Osteoblast (primary cell): ENCODE measurements around the gene PLA2G5. TPM values are rescaled to one million over a fixed set of nuclear protein-coding genes. Genes with fewer than 3 reads are reported as not detected.

Experiments used
- DNase-seq: peaks from one replicate; pipeline ENCODE4 v3.0.0; 2011; ENCODE audit warnings: low spot score, mixed read lengths; ENCODE audit not compliant: insufficient read length; ENCODE audit errors: missing footprints
- H2AFZ ChIP-seq: 2 replicates; pipeline ENCODE4 v1.6.0; 2011; ENCODE audit warnings: mild to moderate bottlenecking, low read length
- H3K27ac ChIP-seq: 2 replicates; pipeline ENCODE4 v1.5.1; 2011; ENCODE audit warnings: mild to moderate bottlenecking, low read depth, low read length, moderate library complexity
- H3K27me3 ChIP-seq: 2 replicates; pipeline ENCODE4 v1.6.0; 2012; ENCODE audit warnings: mild to moderate bottlenecking, control low read depth, inconsistent platforms, low read length, moderate library complexity; ENCODE audit not compliant: insufficient read depth
- H3K36me3 ChIP-seq: 2 replicates; pipeline ENCODE4 v1.5.1; 2011; ENCODE audit warnings: mild to moderate bottlenecking, low read length, control low read depth, moderate library complexity; ENCODE audit not compliant: insufficient read depth
- H3K4me1 ChIP-seq: 2 replicates; pipeline ENCODE4 v1.5.1; 2011; ENCODE audit warnings: mild to moderate bottlenecking, low read length, control low read depth, moderate library complexity; ENCODE audit not compliant: insufficient read depth
- H3K4me2 ChIP-seq: 2 replicates; pipeline ENCODE4 v1.6.0; 2011; ENCODE audit warnings: mild to moderate bottlenecking, low read length; ENCODE audit not compliant: insufficient read depth
- H3K4me3 ChIP-seq: fragments of 200-600 bp; sonication (generic); 3 replicates; pipeline ENCODE4 v1.5.1; 2012; ENCODE audit warnings: mild to moderate bottlenecking, low read length, inconsistent platforms; ENCODE audit not compliant: insufficient read depth
- H3K79me2 ChIP-seq: 2 replicates; pipeline ENCODE4 v1.6.0; 2012; ENCODE audit warnings: mild to moderate bottlenecking, low read length, control low read depth, inconsistent platforms; ENCODE audit not compliant: insufficient read depth
- H3K9me3 ChIP-seq: 2 replicates; pipeline ENCODE4 v1.5.1; 2011; ENCODE audit warnings: low read depth, low read length, control low read depth
- H4K20me1 ChIP-seq: 2 replicates; pipeline ENCODE4 v1.6.0; 2012; ENCODE audit warnings: mild to moderate bottlenecking, low read length, control low read depth; ENCODE audit not compliant: insufficient read depth
- CTCF ChIP-seq: IDR thresholded peaks from 2 replicates; pipeline ENCODE4 v1.5.1; 2011; ENCODE audit warnings: mild to moderate bottlenecking, low read depth, low read length, moderate library complexity; ENCODE audit errors: extremely low read depth
- total RNA-seq: library from RNA; depleted of rRNA; stranded (reverse); fragments of >200 nt; gene quantifications from 2 replicates; pipeline ENCODE4 v1.2.3, GENCODE V29; 2012

Gene PLA2G5
- total RNA-seq, 1 donor: 2.9 TPM

GRCh38 chr1:20078171-20078651, 8.2 kb downstream of the PLA2G5 start:
- no peaks in the 10 kb centered on the region for H3K9me3 ChIP-seq
- DNase-seq: no peak
- no peaks in the 10 kb centered on the region for H4K20me1 ChIP-seq
- H3K27ac ChIP-seq: no peak overlapping the region
- H3K36me3 ChIP-seq: no peaks in the 10 kb centered on the region
- H3K4me3 ChIP-seq: no peak overlapping the region
- H3K4me1 ChIP-seq: peaks cover 28% of the 10 kb centered on the region
- H3K4me2 ChIP-seq: no peak overlapping the region
- TF ChIP-seq CTCF: no peak
- no peaks in the 10 kb centered on the region for H3K79me2 ChIP-seq
- H2AFZ ChIP-seq: no peak overlapping the region
- no peaks in the 10 kb centered on the region for H3K27me3 ChIP-seq

GRCh38 chr1:20078711-20079110, 8.7 kb downstream of the PLA2G5 start:
- H3K36me3 ChIP-seq: no peaks in the 10 kb centered on the region
- DNase-seq: no peak
- H3K4me1 ChIP-seq: peaks cover 27% of the 10 kb centered on the region
- no peak overlapping the region for H3K4me3 ChIP-seq
- H4K20me1 ChIP-seq: no peaks in the 10 kb centered on the region
- no peaks in the 10 kb centered on the region for H3K9me3 ChIP-seq
- TF ChIP-seq CTCF: no peak
- no peaks in the 10 kb centered on the region for H3K27me3 ChIP-seq
- no peak overlapping the region for H2AFZ ChIP-seq
- no peaks in the 10 kb centered on the region for H3K79me2 ChIP-seq
- H3K4me2 ChIP-seq: no peak overlapping the region
- no peak overlapping the region for H3K27ac ChIP-seq

- Histone ChIP-seq H3K9me3 (no peaks in the 10 kb centered on the region), H2AFZ (no peak overlapping the region), H3K4me1 (peaks cover 17% of the 10 kb centered on the region), H4K20me1 (no peaks in the 10 kb centered on the region), H3K4me3 (no peak overlapping the region), H3K36me3 (no peaks in the 10 kb centered on the region), H3K27me3 (no peaks in the 10 kb centered on the region), H3K27ac (no peak overlapping the region), H3K4me2 (no peak overlapping the region), H3K79me2 (no peaks in the 10 kb centered on the region)
- TF ChIP-seq CTCF: no peak
- DNase-seq: no peak
These were observed 9.8 kb downstream of the PLA2G5 start for GRCh38 chr1:20079661-20080305.

GRCh38 chr1:20080441-20081352, 10.7 kb downstream of the PLA2G5 start:
- Histone ChIP-seq H2AFZ (peak overlapping the region; percentile 49), H3K4me1 (peaks cover 9% of the 10 kb centered on the region), H3K27ac (no peak overlapping the region), H3K79me2 (no peaks in the 10 kb centered on the region), H3K9me3 (no peaks in the 10 kb centered on the region), H4K20me1 (no peaks in the 10 kb centered on the region), H3K27me3 (no peaks in the 10 kb centered on the region), H3K4me2 (peak overlapping the region; percentile 50), H3K36me3 (no peaks in the 10 kb centered on the region), H3K4me3 (no peak overlapping the region)
- no peak for TF ChIP-seq CTCF
- peak; percentile 73 for DNase-seq
